Fibroblast of skin of left biceps (primary cell): ENCODE results near the gene NKAIN2.
"Not testable (repeated sequence)": the region's sequence is repeated elsewhere in the genome, so short reads cannot be mapped to it uniquely, and the experiment has no call there.

ENCODE experiments used
- DNase-seq, 2 experiments: peaks; one replicate each; pipeline ENCODE4 v3.0.0-alpha.2; 2013; ENCODE audit warnings: low read depth in 2 of 2

NKAIN2 gene

DNA sequence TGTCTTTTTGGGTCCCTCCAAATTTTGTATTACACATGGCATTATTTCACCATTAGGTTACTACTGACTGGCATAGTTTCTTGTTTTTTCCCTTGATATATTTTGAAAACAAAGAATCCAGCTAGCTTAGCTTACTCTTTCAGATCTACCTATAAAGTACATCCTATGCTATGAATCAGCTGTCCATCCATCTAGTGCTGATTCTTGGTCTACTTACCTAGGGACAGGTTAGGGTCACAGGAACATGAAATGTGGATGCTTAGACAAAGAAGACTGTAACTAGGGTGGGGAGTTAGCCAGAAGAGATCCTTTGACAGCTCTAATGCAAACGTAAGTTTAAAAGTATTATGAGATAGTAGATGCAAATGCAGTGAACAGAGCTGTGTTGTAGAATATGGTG, 91.7 kb downstream of the NKAIN2 start:
- no peak for DNase-seq

DNA sequence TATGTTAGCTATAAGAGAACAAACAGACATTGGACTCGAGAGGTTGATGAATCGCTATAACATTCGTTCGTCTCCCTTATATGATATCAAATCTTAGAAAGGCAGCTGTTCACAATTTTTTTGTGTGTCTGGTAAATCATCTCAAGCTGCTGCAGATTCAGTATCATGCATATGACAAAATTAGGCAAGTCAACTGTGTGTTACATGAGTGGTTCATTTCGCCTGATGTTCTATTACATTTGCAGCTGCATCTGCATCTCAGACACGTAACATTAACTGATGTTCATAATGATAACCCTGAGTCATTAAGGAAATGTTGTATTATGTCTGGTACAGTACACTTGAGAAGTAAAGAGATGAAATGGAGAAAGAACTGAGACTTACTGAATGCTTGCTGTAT, 92.1 kb downstream of the NKAIN2 start:
- no peak for DNase-seq

DNA sequence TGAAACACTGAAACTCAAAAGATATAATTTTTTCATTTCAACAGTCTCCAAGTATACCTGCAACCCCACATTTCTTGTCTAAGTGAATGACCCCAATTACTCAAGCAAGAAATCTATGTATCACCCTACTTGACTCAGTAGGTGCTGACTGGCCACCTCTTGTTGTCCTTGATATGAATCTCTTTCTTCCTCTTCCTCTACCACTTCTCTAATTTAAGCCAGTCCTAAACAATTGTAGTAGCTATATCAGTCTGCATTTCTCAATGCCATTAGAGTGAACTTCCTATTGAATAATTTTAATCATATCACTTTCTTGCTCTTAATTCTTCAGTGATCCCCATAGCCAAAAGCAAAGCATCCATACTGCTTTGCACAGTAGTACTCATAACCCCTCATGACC, 93.2 kb downstream of the NKAIN2 start:
- no peak for DNase-seq

DNA sequence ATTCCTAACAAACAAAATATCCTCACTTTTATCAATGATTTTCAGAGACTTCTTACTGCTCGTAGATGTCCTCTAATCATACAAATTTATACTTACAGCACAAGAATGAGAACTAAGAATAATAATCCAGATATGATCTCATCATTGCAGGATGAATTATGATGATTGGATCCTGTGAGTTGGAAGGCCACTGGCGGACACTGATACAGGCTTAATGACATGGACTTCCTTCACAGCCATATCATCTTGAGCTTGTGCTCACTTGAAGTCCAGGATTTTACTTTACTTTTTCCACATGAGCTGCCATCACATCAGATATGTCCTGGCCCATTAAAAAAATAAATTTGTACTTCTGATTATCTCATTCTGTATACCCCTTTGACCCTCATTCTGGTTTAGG, 94.3 kb downstream of the NKAIN2 start:
- no peak for DNase-seq

DNA sequence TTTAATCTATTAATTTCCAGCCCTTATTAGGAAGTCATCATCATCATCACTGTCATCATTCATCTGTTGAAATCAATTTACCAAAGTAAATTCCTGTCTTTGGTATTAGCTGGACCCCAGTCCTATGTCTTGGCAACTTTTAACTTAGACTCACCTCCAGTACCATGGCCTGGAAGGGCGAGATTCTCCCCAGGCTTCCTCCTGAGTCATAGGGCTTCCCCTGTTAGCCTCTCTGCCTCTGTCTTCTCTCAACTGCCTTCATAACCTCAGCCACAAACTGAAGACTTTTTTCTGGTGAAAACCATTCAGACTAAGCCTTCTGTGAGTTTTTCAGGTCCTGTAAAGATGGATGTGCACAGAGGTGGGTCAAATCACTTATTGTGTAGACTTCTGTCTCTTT, 95.0 kb downstream of the NKAIN2 start:
- no peak for DNase-seq

DNA sequence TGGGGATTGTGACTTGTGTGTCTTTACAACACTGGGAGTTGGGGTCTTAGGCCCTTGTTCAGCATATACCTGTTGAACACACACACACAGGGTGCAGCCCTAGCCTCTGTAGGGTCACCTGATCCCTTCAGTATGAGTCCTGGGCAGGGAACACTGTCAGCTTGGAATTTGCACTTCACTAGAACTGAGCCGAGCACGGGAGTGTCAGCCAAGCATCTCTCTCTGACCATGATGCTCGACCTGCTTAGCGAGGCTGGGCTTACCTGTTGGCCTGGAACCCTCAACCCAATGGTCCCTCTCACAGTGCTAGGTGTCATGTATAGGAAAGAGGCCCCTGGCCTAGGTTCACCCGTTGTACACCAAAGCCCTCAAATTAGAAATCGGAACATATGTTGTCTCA, 96.1 kb downstream of the NKAIN2 start:
- no peak for DNase-seq

DNA sequence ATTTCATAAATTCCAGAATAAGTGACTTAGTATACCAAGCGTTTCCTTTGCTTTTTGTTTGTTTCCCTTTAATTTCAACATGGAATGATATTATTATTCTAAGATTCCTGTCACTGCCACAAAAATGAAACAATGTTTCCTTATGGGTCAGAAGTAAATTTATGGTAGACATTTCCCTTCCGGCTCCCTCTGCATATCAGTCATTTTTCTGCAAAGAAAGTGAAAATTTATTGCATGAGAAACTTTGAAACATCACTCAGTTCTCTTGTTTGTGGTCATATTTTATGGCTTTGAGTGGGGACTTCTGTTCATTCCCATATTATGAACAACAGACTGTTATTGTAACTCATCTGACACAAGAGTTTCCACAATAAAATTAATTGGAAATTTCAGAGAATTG, 97.8 kb downstream of the NKAIN2 start:
- no peak for DNase-seq

DNA sequence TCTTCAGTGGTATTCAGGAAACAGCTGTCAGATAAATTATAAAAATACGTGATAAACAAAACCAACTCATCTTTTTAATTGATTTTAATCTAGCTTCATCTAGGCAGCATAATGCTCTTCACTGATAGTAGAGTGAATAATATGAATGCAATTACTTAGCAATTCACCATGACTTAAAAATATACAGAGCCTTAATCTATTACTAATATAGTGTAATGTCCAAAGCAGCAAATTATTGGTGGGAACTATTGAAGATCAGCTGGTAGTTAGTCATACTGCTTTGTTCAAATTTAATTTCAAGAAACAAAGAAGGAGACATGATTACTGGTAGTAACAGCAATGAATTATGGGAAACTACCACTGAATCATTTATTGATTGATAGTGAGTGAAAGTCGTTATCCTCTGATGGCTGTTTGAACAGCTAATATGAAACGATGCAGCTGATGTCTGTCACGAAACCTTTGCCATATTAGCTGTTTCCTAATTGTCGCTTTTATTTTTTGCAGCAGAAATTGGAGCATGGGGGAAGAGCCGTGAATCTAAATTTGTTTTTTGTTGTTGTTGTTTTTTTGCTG, 99.2 kb downstream of the NKAIN2 start:
- no peak for DNase-seq

DNA sequence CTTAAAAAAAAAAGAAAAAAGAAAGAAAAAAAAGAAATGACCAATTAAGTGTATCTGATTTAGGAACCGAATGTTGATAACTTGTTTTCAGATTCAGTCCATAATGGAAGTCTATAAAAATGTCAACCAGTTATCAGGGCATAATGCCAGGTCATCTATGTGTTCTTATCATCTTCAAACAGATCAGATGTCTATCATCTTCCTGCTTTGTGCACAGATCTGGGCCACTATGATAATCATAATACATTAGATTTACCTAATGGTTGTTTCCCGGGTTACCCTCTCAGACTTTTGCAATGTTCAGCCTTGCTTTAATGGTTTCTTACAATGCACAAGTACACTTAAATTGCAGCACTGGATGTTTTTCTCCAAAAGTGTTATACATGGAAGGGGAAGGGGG, 100.6 kb downstream of the NKAIN2 start:
- no peak for DNase-seq

DNA sequence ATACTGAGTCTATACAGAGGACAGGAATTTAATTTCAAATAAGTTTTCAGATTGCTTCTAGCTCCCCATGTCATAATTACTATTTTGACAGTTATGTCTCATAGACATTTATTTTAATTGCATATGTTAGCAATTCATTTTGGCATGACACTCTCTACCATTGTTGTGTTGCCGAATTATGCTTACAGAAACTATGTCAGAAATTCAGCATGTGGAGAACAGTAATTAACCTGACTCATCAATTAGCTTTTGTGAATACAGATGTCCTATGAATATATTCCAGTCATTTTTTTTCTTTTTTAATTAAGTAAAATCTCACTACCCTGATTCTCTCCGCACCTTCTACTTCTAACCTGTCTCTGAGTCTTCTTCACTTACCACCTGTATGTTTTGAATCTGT, 105.1 kb downstream of the NKAIN2 start:
- DNase-seq = no peak

DNA sequence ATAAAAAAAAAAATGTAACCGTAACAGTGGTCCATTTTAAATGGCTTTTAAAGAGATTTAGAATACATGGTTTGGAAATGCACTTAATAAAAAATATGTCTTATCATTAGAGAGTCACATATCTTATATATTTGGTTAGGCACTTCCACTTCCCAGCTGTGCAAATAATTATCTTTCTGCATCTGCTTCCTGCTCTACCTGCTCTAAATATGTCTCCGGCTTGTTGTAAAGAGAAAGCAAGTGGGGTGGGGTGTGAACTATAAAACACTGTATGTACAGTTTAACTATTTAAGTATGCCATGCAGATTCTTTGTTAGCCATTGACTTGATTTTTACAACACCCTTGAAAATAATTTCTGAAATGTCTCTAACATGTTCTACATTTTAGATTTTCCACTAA, 106.3 kb downstream of the NKAIN2 start:
- no peak for DNase-seq

DNA sequence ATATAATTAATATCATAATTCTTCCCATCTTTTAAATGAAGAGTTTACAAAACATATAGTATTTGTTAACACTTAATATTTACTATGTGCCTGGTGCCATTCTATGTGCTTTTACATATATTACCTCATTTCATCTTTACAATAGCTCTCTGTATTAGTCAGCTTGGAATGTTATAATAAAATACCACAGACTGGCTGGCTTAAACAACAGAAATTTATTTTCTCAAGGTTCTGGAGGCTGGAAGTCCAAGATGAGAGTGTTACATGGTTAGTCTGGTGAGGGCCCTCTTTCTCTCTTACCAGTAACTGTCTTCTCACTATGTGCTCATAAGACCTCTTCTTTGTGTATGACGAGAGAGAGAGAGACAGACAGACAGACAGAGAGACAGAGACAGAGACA, 110.2 kb downstream of the NKAIN2 start:
- no peak for DNase-seq

DNA sequence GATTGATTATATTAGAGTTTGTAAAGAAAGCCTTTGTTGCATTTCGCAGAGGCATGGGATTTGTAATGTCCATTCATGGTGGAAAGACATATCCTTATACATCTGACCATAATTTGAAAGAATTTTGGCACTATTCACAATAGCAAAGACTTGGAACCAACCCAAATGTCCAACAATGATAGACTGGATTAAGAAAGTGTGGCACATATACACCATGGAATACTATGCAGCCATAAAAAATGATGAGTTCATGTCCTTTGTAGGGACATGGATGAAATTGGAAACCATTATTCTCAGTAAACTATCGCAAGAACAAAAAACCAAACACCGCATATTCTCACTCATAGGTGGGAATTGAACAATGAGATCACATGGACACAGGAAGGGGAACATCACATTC, 119.7 kb downstream of the NKAIN2 start:
- DNase-seq = not testable (repeated sequence)

DNA sequence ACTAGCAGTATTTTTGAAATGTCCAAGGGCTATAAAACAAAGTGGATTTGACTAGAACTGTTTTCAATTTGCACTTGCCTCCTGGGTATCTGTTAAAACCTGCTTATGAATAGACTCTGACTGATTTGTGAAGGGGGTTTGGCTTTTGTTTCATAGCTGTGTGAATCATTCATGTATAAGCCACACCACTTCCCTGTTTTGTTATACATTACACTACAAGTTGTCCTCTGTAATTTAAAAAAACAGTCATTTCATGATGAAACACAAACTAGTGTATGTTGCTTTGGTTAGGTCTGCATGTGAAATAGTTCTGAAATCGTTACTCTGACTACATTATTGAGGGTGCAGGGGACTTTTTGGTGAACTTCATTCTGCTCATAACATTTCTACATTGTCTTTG, 121.7 kb downstream of the NKAIN2 start:
- DNase-seq = no peak

DNA sequence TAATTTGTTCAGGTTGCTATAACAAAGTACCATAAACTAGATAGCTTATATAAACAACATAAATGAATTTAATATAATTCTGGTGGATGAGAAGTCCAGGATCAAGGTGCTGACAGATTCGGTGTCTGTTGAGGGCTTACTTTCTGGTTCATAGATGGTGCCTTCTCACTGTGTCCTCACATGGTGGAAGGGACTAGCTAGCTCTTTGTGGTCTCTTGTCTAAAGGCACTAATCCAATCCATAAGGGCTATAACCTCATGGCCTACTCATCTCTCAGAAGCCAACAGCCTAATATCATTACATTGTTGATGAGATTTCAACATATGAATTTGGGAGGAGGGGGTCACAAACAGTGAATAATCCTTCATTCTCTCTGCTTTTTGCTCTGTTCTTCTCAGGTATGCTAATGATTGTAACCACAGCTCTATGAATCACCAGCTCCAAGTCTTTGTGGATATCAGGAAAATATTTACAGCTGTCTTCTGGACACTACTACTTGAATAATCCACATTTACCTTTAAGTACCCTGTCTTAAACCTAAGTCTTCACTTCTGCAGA, 122.3 kb downstream of the NKAIN2 start:
- no peak for DNase-seq

DNA sequence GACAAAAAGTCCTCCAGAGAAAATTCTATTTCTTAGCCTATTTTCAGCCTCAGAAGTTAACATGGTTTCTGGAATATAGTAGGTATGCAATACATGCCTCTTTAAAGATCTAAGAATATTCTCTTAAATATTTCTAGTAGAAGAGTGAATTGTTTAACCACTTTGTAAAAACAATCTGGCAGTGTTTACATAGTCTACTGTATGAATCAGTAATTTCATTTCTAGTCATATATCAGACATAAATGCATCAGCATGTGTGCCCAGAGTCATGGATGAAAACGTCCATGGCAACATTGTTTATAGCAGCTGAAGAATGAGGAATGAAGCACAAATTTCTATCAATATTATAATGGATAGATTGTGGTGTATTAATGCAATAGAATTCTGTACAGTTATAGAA, 124.9 kb downstream of the NKAIN2 start:
- no peak for DNase-seq

DNA sequence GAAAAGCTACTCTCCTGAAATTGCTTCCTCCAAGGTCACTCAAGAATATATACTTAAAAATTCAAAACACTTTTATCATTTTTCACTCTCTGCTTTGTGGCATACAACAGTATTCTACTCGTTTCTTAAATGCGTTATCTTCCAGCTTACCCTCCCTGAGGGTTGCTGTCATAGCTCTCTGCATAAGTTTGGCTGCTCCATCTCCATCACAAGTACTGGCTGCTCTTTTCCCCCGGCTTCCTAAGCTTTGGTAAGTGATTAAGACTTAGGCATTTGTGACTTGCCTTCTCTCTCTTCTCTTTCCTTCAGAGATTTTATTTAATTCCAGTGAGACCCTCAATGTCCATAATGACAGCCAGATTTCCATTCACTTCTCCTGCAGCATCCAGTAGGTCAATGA, 128.3 kb downstream of the NKAIN2 start:
- DNase-seq = no peak

DNA sequence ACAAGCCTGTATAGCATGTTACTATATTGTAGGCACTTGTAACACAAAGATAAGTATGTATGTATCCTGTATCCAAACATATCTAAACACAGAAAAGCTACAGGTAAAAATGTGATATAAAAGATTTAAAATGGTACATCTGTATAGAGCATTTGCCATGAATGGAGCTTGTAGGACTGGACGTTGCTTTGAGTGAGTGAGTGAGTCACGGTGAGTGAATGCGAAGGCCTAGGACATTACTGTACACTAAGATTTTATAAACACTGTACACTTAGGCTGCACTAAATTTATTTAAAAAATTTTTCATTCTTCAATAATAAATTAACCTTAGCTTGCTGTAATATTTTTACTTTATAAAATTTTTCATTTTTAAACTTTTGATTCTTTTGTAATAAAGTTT, 136.9 kb downstream of the NKAIN2 start:
- DNase-seq = no peak

DNA sequence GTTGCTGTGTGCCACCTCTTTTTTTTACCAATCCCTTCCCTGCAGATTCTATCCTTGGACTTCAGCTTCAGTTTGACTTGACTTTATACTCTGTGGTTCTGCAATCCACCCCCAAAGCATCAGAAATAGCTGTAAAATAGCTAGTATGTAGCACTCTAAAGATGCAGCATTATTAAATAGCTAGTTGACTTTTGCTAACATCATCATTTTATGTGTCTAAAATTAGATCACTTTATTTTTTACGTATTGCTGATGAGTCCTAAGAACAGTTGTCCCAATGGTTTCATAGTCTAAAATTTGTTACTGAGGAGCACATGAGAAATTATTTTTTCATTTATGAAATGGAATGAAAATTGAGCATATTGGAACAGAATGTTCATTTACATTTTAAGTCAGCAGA, 138.2 kb downstream of the NKAIN2 start:
- DNase-seq = no peak

DNA sequence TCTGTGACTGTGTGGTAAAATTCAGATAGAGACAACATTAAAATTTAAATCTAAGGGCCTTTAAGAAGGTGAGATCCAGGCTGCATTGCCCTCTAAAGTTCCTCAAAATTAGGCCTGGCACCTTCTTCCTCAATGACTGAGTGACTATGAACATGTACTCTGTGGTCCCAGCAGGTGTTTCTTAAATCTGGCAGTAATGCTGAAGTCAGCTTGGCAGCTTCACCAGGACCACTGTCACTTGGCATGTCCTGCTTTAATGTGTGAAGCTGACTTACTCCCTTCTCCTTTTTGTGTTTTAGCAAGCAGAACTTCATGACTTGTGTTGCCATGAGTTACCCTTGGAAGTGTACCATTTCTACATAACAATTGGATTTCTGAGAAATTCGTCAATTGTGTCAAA, 141.7 kb downstream of the NKAIN2 start:
- DNase-seq = no peak

DNA sequence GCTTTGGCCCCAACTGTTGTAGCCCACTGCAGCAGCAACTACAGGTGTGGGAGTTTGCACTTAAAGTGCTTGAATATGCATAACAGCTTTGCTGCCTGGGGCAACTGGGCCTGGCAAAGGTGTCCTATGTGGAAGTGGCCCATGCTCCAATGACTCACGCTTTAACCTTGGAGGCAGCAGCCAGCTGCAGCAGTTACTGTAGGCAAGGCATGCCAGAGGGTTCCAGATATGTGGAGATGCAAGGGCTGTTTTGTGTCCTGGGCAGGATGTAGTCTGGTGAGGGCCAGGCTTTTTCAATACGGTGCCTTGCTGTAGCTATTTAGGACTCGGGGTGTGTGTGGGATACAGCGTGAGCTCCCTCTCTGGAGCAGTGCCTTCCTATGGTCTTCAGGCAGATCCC, 150.3 kb downstream of the NKAIN2 start:
- DNase-seq = no peak

DNA sequence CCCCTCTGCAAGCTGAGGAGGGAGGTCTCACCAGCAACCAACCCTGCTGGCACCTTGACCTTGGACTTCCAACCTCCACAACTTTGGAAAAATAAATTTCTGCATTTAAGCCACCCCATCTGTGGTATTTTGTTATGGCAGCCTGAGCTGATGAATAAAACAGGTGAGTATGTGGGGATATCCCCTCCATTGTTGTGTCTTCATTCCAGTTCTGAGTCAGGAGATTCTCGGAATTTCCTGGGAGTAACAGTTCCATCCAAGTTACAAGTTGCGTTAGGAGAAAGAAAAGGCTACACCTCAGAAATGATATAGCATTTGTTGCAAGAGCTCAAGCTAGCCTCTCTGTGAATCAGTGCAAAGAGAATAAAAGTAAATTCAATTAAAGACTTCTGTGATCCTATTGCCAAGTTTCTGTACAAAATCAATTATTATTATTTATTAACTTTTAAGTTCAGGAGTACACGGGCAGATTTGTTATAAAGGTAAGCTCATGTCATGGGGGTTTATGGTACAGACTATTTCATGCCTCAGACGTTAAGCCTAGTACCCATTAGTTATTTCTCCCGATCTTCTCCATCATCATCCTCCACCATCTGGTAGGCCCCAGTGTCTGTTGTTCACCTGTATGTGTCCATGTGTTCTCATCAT, 153.0 kb downstream of the NKAIN2 start:
- no peak for DNase-seq

DNA sequence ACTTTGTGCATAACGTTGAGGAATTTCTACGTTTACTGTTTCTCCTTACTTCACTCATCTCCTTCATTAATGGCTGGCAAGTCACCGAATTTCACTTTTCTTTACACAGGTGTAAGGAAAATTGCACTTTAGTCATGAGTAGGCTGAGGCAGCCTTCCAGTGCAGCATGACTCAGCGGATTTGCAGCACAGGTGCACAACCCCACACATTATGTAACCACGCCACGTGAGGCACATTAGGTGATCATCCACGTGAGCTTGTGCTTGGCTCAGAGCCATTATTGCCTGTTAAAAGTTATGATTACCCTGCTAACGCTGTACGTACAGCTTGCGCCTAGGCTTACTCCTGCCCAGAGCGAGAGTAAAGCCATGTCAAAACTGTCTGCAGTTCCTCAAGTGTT, 158.8 kb downstream of the NKAIN2 start:
- DNase-seq = no peak

DNA sequence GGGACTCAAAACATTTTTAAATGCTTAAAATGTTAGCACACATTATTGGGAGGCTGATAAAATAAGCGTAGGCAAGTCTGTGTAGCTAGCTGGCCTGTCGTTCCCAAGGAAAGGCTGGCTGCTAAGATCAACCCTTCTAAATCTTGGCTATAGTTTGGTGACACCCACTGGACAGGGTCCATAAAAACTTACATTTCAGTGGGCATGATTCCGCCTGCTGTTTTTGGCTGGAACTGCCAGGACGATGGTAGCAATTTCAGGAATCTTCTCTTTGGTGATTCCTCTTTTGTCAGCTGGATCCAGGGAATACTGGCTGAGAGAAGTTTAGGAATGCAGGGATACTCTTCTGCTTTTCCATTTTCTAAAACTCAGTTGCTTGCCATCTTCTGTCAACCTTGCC, 162.2 kb downstream of the NKAIN2 start:
- DNase-seq = no peak
